ENCODE data around the gene MBNL1.

DNA sequence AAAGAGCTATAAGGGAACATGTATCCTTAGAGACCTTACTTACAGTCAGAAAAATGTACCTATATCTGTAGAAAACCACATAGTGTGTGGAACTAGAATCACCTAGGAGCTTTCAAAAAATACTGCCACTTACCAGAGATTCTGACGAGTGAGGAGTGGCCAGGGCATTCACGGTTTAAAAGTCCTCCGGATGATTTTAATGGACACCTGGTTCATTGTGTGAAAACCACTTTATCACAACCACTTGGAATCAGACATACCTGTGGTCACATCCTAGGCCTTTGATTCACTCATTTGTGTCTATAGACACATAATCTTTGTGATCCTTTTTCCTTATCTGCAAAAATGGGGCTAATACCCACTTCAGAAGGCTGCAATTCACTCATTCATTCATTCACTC, 159.8 kb downstream of the MBNL1 start:
- TF ChIP-seq, protein P1, sequence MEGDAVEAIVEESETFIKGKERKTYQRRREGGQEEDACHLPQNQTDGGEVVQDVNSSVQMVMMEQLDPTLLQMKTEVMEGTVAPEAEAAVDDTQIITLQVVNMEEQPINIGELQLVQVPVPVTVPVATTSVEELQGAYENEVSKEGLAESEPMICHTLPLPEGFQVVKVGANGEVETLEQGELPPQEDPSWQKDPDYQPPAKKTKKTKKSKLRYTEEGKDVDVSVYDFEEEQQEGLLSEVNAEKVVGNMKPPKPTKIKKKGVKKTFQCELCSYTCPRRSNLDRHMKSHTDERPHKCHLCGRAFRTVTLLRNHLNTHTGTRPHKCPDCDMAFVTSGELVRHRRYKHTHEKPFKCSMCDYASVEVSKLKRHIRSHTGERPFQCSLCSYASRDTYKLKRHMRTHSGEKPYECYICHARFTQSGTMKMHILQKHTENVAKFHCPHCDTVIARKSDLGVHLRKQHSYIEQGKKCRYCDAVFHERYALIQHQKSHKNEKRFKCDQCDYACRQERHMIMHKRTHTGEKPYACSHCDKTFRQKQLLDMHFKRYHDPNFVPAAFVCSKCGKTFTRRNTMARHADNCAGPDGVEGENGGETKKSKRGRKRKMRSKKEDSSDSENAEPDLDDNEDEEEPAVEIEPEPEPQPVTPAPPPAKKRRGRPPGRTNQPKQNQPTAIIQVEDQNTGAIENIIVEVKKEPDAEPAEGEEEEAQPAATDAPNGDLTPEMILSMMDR (conservative IDR thresholded peaks at IDR 0.05; ENCODE audit: low read depth, low read length), result no peak
- no peak for TF ChIP-seq EZH2 (IDR thresholded peaks at IDR 0.05; ENCODE audit: borderline replicate concordance, low read depth, low read length, poor library complexity, severe bottlenecking)
